Neural progenitor cell (in vitro differentiated cells): ENCODE measurements around the gene ITGB8.

Source experiments
- CTCF ChIP-seq: fragments of 200-600 bp; sonication (generic); IDR thresholded peaks from 2 replicates; pipeline ENCODE4 v1.5.1; 2017; ENCODE audit warnings: antibody characterized with exemption, mild to moderate bottlenecking
- EZH2 ChIP-seq: fragments of 200-600 bp; sonication (generic); IDR thresholded peaks from 2 replicates; pipeline ENCODE4 v1.6.1; 2017; ENCODE audit warnings: antibody characterized with exemption, mild to moderate bottlenecking, moderate library complexity

GRCh38 chr7:20381406-20382034 is 50.8 kb downstream of the ITGB8 start:
- TF ChIP-seq CTCF (no peak), EZH2 (no peak)
